ENCODE measurements around the gene PGGT1B. TPM values are rescaled to one million over a fixed set of nuclear protein-coding genes. Genes with fewer than 3 reads are reported as not detected.

Gene PGGT1B
- polyA plus RNA-seq, 1 donor from 2014 or later = 6.6 TPM

Small RNAs within 50 kb of the gene (small RNA-seq; reads per million reads assigned to genes)
- gene HMGN1P15 = 0 reads per million in 3 experiments

Other genes starting within 250 kb of the PGGT1B start
- gene TRIM36, start 93.0 kb downstream of the PGGT1B start, polyA plus RNA-seq = 105 and 122 TPM in 2 replicates
- 66.2 and 76.7 TPM in 2 replicates for gene CCDC112, start 33.8 kb upstream of the PGGT1B start, polyA plus RNA-seq

Measured in neural cell (in vitro differentiated cells).